Bone marrow (tissue), 2 donors: ENCODE measurements around the gene CSF1.

Experiments used
- DNase-seq, 2 donors: peaks; one replicate each; lab custom pipeline; 2025; lab: John Stamatoyannopoulos, UW

CSF1 gene

DNA sequence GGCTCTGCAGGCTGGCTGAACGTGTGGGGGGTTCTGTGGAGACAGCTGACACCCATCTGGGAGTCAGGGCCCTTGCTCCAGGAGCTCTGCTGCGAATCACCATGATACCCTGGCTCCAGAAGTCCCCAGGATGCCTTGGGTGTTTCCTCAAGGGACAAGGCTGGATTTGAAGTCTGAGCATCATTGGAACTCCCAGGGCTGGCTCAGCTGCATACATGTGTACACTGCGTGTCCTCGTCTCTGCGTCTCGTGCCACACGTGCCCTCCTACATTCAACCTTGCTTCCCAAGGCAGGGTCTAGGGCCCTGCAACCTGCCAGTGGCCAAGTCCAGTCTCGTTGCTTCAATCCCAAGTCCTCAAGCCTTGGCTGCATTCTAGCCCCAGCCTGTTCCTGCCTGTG lies 11.7 kb downstream of the CSF1 start:
- no peak for DNase-seq

DNA sequence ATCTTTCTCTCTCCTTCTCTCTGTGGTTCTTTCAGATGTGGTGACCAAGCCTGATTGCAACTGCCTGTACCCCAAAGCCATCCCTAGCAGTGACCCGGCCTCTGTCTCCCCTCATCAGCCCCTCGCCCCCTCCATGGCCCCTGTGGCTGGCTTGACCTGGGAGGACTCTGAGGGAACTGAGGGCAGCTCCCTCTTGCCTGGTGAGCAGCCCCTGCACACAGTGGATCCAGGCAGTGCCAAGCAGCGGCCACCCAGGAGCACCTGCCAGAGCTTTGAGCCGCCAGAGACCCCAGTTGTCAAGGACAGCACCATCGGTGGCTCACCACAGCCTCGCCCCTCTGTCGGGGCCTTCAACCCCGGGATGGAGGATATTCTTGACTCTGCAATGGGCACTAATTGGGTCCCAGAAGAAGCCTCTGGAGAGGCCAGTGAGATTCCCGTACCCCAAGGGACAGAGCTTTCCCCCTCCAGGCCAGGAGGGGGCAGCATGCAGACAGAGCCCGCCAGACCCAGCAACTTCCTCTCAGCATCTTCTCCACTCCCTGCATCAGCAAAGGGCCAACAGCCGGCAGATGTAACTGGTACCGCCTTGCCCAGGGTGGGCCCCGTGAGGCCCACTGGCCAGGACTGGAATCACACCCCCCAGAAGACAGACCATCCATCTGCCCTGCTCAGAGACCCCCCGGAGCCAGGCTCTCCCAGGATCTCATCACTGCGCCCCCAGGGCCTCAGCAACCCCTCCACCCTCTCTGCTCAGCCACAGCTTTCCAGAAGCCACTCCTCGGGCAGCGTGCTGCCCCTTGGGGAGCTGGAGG lies 12.7 kb downstream of the CSF1 start:
- DNase-seq: no peak

DNA sequence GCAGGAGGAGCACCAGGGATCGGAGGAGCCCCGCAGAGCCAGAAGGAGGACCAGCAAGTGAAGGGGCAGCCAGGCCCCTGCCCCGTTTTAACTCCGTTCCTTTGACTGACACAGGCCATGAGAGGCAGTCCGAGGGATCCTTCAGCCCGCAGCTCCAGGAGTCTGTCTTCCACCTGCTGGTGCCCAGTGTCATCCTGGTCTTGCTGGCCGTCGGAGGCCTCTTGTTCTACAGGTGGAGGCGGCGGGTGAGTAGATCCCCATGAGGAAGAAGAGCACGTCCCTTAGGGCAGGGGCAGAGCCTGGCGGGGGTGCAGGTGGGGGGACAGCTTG lies 13.3 kb downstream of the CSF1 start:
- no peak for DNase-seq

DNA sequence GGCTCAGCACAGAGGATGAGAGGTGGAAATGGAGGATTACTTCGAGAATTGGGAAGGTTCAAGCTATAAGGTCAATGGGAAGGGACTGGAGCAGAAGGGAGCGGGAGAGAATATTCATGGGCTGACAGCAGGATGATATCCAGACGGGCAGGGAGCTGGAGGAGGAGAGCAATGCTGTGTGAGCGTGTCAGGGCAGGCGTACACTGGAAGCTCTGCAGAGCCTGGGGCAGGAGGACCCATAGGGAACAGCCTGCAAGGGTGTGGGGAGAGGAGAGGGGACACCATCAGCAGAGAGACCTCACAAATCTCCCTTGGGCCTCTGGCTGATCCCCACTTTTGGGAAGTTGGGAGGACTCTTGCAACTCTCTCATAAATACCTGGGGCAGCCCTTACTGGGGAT lies 13.7 kb downstream of the CSF1 start:
- DNase-seq: no peak

DNA sequence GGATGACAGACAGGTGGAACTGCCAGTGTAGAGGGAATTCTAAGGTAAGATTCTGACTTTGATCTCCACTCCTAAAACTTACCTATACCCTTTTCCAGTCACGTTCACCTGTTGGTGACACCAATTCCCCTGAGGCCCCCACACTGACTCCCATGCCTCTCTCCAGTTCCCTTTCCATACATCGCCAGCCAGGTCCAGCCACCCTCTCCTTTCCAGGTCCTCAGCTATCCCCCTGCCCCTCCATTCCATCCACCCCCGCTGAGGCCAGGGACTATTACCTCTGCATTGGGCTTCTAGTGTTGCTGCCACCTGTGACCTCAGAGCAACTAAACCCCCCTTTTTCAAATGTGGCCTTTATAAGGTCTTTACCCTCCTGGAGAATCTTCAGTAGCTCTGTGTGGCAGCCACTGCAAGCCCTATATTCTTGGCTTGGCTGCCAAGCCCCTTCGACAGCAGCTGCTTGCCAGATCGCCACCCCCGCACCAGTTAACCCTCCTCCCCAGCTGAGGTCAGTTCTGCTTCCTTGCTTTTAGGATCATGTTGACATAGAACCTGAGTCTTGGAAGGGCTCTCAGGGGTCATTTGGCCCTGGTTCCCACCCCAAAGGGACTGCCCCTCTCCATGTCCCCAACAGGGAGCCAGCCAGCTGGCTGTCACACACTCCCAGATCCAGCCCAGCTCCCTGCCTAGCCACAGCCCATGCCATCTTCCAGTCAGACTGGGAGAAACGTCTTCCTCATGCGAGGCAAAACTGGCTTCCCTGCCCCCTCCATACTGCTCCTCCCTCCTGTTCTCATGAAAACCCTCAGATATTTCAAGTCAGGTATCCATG lies 14.7 kb downstream of the CSF1 start:
- DNase-seq: no peak

DNA sequence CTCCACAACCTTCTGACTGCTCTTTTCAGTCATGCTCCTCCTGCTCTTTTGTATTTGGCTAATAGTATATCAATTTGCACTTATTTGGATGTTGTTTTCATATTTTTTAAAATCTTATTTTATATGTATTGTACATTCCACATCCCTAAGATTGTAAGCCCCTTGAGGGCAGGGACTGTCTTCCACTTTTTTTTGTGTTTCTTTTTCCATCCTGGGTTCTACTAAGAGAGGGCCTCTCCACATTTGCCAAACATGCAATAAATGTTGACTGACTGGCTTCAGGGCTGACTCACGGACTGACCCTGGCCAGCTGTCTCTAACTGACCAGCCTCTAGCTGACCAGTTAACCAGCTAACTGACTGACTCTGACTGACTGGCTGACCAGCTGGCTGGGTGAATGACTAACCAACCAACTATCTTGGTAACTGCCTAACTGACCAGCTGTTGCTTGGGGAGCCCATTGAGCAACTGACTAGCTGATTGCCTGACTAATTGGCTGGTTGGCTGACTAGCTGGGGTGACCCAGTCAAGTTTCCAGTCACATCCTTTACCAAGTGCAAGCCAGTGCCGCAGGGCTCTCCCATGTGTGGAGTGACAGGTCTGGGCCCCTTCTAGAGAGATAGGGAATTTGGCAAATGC lies 16.1 kb downstream of the CSF1 start:
- DNase-seq: no peak

DNA sequence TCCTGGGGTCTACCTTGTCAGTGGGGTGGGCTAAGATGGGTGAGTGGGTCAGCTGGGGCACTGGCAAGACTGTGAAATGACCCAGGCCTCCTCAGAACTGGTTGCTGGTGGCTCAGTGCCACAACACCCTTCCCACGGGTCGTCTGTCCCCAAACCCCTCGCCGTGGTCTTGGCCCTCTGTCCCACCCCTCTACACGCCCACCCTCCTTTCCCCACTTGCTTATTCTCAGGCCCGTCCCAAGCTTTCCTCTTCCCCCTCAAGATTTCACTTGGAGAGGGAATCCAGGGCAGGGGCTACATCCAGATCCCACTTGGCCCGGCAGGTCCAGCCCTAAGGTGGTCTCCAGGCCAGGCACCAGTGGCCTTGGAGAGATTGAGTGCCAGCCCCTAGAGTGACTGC lies 16.7 kb downstream of the CSF1 start:
- DNase-seq: no peak

DNA sequence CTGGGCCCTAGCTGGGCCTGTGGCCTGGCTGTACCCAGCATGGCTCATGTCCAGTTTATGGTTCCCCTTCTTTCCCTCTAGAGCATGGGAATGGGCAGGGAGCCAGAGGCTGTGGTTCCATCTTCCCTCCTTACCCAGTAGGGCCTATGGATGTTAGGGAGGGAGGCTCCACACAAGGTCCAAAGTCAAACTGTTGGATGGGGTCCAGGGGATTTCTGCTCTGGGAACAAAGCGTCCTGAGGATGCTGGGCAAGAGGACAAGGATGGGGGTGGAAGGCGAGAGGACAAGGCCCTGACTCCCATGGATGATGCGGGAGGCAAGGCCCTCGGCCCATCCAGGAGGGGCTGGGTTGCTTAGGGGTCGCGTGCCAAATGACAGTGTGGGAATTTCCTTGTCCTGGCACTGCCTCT lies 17.3 kb downstream of the CSF1 start:
- no peak for DNase-seq

DNA sequence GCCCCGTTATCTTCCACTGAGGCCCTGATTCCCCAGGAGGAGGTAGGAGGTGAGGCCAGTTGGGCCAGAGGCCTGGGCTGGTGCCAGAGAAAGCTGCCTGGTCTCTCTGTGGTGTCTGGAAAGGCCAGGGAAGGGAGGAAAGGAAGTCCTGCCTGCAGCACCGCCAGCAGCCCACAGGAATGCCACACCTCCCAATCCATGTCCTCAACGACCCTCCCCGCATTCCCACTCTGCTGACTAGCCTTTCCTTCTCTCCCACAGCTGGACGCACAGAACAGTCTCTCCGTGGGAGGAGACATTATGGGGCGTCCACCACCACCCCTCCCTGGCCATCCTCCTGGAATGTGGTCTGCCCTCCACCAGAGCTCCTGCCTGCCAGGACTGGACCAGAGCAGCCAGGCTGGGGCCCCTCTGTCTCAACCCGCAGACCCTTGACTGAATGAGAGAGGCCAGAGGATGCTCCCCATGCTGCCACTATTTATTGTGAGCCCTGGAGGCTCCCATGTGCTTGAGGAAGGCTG lies 18.0 kb downstream of the CSF1 start:
- DNase-seq: no peak

DNA sequence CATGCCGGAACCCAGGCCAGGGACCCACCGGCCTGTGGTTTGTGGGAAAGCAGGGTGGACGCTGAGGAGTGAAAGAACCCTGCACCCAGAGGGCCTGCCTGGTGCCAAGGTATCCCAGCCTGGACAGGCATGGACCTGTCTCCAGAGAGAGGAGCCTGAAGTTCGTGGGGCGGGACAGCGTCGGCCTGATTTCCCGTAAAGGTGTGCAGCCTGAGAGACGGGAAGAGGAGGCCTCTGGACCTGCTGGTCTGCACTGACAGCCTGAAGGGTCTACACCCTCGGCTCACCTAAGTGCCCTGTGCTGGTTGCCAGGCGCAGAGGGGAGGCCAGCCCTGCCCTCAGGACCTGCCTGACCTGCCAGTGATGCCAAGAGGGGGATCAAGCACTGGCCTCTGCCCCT lies 18.5 kb downstream of the CSF1 start:
- DNase-seq: no peak

DNA sequence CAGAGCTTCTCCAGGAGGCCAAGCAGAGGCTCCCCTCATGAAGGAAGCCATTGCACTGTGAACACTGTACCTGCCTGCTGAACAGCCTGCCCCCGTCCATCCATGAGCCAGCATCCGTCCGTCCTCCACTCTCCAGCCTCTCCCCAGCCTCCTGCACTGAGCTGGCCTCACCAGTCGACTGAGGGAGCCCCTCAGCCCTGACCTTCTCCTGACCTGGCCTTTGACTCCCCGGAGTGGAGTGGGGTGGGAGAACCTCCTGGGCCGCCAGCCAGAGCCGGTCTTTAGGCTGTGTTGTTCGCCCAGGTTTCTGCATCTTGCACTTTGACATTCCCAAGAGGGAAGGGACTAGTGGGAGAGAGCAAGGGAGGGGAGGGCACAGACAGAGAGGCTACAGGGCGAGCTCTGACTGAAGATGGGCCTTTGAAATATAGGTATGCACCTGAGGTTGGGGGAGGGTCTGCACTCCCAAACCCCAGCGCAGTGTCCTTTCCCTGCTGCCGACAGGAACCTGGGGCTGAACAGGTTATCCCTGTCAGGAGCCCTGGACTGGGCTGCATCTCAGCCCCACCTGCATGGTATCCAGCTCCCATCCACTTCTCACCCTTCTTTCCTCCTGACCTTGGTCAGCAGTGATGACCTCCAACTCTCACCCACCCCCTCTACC lies 19.1 kb downstream of the CSF1 start:
- DNase-seq: no peak

DNA sequence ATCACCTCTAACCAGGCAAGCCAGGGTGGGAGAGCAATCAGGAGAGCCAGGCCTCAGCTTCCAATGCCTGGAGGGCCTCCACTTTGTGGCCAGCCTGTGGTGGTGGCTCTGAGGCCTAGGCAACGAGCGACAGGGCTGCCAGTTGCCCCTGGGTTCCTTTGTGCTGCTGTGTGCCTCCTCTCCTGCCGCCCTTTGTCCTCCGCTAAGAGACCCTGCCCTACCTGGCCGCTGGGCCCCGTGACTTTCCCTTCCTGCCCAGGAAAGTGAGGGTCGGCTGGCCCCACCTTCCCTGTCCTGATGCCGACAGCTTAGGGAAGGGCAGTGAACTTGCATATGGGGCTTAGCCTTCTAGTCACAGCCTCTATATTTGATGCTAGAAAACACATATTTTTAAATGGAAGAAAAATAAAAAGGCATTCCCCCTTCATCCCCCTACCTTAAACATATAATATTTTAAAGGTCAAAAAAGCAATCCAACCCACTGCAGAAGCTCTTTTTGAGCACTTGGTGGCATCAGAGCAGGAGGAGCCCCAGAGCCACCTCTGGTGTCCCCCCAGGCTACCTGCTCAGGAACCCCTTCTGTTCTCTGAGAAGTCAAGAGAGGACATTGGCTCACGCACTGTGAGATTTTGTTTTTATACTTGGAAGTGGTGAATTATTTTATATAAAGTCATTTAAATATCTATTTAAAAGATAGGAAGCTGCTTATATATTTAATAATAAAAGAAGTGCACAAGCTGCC lies 19.8 kb downstream of the CSF1 start:
- no peak for DNase-seq

DNA sequence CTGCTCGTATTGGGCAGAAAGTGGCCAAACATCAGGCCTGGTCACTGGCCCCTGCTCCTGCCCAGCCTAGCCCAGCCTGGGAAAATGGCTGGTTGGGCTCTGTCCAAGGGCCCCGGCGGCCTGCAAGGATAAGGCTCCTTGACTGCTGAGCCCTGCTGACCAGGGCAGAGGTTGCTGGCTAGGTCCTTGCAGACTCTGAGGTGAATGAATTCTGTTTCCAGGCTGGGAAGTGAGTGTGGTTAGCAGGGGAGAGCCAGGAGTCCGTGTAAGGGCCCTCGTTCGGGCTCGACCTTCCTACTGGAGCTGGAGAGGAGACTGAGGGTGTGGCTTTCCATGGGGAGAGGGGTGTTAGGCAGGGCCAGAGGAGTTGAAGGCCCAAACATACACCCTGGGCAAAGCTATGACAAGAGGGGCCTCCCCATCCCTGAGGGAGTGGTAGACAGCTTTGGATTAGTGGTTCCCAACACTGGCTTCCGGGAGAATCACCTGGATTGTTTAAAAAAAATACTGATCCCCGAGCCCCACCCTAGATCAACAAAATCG lies 20.6 kb downstream of the CSF1 start:
- DNase-seq: no peak

DNA sequence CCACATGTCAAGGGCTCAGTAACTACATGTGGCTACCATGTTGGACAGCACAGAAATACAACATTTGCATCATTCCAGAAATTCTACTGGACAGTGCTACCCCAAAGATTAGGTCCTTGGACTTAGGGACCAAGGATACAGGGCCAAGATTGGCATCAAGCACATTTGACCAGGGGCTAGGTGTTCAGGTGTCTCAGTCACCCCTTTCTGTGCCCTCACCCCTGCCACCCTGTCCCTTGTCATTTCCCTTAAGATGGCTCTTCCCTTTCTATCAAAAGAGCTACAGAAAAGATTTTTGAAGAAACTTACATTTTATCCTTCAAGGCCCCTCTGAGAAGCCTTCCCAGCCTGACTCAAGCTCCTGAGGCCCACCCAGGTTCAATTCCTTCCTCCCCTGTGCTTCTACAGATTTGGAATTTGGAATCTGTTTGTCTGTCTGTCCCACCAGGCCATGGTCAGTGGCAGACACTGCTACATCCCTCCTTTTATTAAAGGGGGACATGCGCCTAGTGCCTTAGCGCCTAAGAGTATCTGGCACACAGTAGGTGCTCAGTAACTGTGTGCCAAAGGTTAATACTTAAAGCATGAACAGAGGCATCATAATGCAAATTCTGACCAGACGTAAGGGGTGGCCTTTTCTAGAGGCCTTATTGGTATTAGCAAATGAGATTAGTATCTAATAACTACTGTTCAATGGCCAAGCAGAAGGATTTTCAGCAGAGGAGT lies 21.4 kb downstream of the CSF1 start:
- DNase-seq: no peak

DNA sequence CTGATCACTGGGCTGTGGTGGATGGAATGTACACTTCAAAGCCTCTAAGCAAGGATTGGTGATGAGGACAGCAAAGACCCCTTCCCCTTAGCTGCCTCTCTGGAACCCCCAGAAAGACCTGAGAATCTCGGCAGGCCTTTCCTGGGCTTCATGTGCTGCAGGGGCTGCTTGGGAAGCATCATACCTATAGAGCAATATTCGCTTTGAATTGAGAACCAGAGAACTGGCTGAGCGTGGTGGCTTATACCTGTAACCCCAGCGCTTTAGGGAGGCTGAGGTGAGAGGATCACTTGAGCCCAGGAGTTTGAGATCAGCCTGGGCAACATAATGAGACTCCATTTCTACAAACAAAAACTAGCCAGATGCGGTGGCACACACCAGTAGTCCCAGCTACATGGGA lies 22.0 kb downstream of the CSF1 start:
- DNase-seq: no peak

DNA sequence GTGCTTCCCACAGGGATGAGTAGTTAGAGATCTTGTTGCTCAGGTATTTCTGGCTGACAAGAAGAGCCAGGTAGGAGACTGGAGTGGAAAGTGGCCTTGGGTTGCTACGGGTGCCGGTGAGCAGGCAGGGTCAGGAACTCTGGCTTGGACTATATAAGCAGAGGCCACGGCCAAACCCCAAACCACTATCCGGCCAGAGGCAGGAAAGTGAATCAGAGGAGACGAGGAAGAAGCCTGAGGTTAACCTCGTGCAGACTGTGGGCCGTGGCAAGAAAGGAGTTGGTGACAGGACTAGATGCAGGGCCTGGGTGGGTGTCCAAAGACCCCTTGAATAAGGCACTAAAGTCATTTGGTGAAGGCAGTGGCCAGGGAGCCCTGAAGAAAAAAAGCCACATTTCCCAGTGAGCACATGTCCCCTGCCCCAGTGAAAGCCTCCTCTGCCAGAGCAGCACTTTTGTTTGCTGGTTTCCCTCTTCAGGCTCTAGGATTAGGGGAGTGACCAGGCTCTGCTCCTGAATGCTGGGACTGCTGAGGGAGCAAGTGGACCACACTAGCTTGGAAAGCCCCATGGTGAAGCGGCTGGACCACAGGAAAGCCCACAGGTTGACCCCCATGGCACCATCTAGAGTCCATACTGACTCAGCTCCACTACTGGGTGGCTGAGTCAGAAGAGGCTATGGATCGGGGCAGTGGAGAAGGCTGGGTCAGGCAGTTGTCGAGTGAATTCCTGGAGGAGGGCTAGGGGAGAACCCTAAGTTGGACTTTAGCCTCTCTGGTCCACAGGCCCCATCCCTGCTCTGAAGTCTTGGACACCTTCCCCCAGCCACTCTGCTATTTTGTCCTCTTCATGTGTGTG lies 23.4 kb downstream of the CSF1 start:
- no peak for DNase-seq

DNA sequence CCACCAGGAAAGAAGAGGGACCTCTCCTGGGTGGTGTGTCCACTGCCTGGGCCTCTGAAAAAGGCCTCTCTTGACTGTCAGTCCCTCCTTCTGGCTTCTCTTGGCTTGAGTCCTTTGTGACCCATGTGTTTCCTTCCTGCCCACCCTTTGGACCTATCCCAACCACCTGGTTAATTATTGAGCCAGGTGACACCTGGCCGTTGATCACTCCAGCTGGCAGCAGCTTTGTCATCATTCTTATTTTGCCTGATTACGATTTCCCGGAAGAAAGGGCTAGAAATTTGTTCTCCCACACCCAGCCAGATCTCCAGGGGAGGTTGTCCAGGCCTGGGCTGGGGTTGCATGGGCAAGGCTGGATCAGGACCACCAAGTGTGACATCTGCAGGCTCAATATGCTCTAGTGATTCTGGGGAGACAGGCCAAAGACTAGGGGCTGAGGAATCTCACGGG lies 24.8 kb downstream of the CSF1 start:
- DNase-seq: no peak

DNA sequence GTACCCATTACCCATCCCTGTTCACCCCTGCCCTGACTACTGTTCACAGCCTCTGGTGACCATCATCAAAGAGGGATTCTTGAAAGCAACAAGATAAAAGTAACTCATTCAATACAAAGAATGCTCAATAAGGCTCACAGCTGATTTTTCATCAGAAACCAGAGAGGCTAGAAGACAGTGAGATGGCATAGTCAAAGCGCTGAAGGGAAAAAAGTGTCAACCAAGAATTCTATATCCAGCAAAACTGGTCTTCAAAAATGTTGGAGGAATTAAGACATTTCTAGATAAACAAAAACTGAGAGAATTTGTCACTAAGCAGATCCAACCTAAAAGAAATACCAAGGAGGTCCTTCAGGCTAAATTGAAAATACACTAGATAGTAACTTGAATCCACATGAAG lies 27.1 kb downstream of the CSF1 start:
- no peak for DNase-seq

DNA sequence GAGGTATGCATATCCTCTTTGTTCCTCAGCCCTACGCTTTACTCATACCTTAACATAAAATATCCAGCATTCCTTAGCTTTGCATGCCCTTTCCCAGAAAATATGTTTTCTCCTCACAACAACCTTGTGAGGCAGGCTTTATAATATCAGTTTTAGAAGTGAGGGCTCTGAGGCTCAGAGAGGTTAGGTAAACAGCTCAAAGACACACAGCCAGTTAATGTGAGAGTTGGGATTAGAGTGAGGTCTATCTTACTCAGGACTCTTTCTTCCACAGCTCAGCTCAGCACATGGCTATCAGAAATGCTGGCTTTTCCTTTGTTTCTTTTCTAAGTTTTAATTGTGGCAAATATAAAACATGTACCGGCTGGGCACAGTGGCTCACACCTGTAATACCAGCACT lies 27.9 kb downstream of the CSF1 start:
- no peak for DNase-seq

DNA sequence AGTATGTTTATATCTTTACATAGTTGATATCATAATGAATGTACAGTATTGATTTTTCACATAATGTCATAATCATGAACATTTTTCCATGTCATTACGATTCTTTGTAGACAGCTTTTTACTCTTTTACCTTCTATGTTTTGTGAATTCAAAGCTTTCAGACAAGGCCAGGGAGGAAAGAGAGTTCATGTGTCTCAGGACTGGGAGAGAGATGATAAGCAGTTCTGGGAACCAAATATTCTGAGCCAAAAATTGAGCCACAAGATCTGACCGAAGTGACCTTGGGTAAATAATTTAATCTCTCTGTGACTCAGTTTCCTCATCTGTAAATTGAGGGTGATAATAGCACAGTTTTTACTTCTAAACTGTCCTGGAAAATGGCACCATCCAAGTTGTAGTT lies 31.8 kb downstream of the CSF1 start:
- no peak for DNase-seq
